GM19328 (cell line): ENCODE data around the gene IDUA.
"Not testable (repeated sequence)": the region's sequence is repeated elsewhere in the genome, so short reads cannot be mapped to it uniquely, and the experiment has no call there.

ENCODE experiments used
- ATAC-seq: cut with Tn5 transposase; IDR thresholded peaks from one replicate; pipeline ENCODE4 v1.9.1; 2021; ENCODE audit warnings: mild to moderate bottlenecking, moderate library complexity; ENCODE audit not compliant: unreplicated experiment

The IDUA gene

GRCh38 chr4:999240-999863, 12.5 kb downstream of the IDUA start:
- not testable (repeated sequence) for ATAC-seq

- ATAC-seq = no peak
These were observed 13.1 kb downstream of the IDUA start for GRCh38 chr4:999882-1000425.

- ATAC-seq = no peak
These were observed 13.9 kb downstream of the IDUA start for GRCh38 chr4:1000686-1001260.

- ATAC-seq = no peak
These were observed 14.8 kb downstream of the IDUA start for GRCh38 chr4:1001561-1002130.

GRCh38 chr4:1002131-1002630, 15.3 kb downstream of the IDUA start:
- no peak for ATAC-seq

- ATAC-seq = no peak
These were observed 15.9 kb downstream of the IDUA start for GRCh38 chr4:1002631-1003251.

GRCh38 chr4:1003271-1004070, 16.6 kb downstream of the IDUA start:
- no peak for ATAC-seq

- ATAC-seq = no peak
These were observed 17.2 kb downstream of the IDUA start for GRCh38 chr4:1004071-1004418.

GRCh38 chr4:1004557-1005485, 18.0 kb downstream of the IDUA start:
- no peak for ATAC-seq

- ATAC-seq = no peak
These were observed 20.0 kb downstream of the IDUA start for GRCh38 chr4:1006856-1007255.

GRCh38 chr4:1008840-1009541, 22.1 kb downstream of the IDUA start:
- no peak for ATAC-seq

GRCh38 chr4:1009542-1010394, 22.9 kb downstream of the IDUA start:
- ATAC-seq = peak; percentile 43

- ATAC-seq = peak; percentile 12
These were observed 23.7 kb downstream of the IDUA start for GRCh38 chr4:1010395-1011021.

GRCh38 chr4:1011022-1011665, 24.3 kb downstream of the IDUA start, which contains the start of gene FGFRL1:
FGFRL1 (plus strand) TSS chr4:1011626; CDS start chr4:1012486, 860 bp downstream.
- peak; percentile 39 for ATAC-seq

- no peak for ATAC-seq
These were observed 24.8 kb downstream of the IDUA start for GRCh38 chr4:1011666-1012033.

GRCh38 chr4:1012034-1012739, 25.3 kb downstream of the IDUA start:
- ATAC-seq = no peak
